Astrocyte of the hippocampus (primary cell): Measurements from ENCODE around the gene CELF4.
A peak's percentile ranks its signal among the peaks of the same experiment; 100 is the strongest.

Source experiments
- DNase-seq: peaks from one replicate; pipeline ENCODE4 v3.0.0; 2011; ENCODE audit warnings: low read depth, low spot score

CELF4 gene

GRCh38 chr18:37494406-37494805, 71.2 kb downstream of the CELF4 start:
- no peak for DNase-seq

GRCh38 chr18:37493352-37493935, 72.2 kb downstream of the CELF4 start:
- no peak for DNase-seq

GRCh38 chr18:37492952-37493351, 72.6 kb downstream of the CELF4 start:
- no peak for DNase-seq

GRCh38 chr18:37491526-37491925, 74.1 kb downstream of the CELF4 start:
- DNase-seq = no peak

GRCh38 chr18:37489998-37490397, 75.6 kb downstream of the CELF4 start:
- no peak for DNase-seq

GRCh38 chr18:37489011-37489410, 76.6 kb downstream of the CELF4 start:
- no peak for DNase-seq

GRCh38 chr18:37487400-37487867, 78.2 kb downstream of the CELF4 start:
- DNase-seq = peak; percentile 8

GRCh38 chr18:37486848-37487247, 78.8 kb downstream of the CELF4 start:
- DNase-seq = no peak

GRCh38 chr18:37484983-37485834, 80.4 kb downstream of the CELF4 start:
- DNase-seq = peak; percentile 65

GRCh38 chr18:37483984-37484819, 81.4 kb downstream of the CELF4 start:
- DNase-seq = peak; percentile 23

GRCh38 chr18:37483221-37483971, 82.2 kb downstream of the CELF4 start:
- DNase-seq = peak; percentile 71

- DNase-seq = no peak
Observed at GRCh38 chr18:37482433-37482832, 83.2 kb downstream of the CELF4 start.

- DNase-seq = no peak
Observed at GRCh38 chr18:37482002-37482401, 83.6 kb downstream of the CELF4 start.

GRCh38 chr18:37481491-37481890, 84.1 kb downstream of the CELF4 start:
- DNase-seq = peak; percentile 26

- DNase-seq = no peak
Observed at GRCh38 chr18:37481072-37481471, 84.5 kb downstream of the CELF4 start.

- DNase-seq = no peak
Observed at GRCh38 chr18:37476611-37477295, 88.8 kb downstream of the CELF4 start.

- peak; percentile 35 for DNase-seq
Observed at GRCh38 chr18:37476182-37476581, 89.4 kb downstream of the CELF4 start.

- DNase-seq = no peak
Observed at GRCh38 chr18:37473195-37473840, 92.3 kb downstream of the CELF4 start.

GRCh38 chr18:37471637-37472036, 94.0 kb downstream of the CELF4 start:
- no peak for DNase-seq

GRCh38 chr18:37470986-37471385, 94.6 kb downstream of the CELF4 start:
- no peak for DNase-seq
